IMR-90 (cell line): ENCODE measurements around the gene SCAMP4. TPM values are rescaled to one million over a fixed set of nuclear protein-coding genes. Genes with fewer than 3 reads are reported as not detected.

Experiments
- ATAC-seq: fragments of 200-7000 bp; cut with Tn5 transposase; 2 replicates; pipeline ENCODE4 v1.9.1; 2020; ENCODE audit warnings: low read depth, mild to moderate bottlenecking, moderate library complexity
- BruUV-seq: library from RNA; stranded (reverse); fragments of 400-500 nt; replicated peaks from 2 replicates; lab custom pipeline; 2021; lab: Mats Ljungman, UMichigan
- CTCF ChIA-PET: fragments of 300-600 bp; formaldehyde crosslinking; extraction: SDS; loops from one replicate; lab custom pipeline; 2021; ENCODE audit warnings: antibody characterized with exemption; lab: Yijun Ruan, JAX
- POLR2A ChIA-PET: fragments of 300-600 bp; sonication (Branson Sonifier 250); formaldehyde crosslinking; loops from one replicate; lab custom pipeline; 2022; ENCODE audit warnings: antibody characterized with exemption; ENCODE audit not compliant: unreplicated experiment; lab: Charles Lee
- DNase-seq: peaks from one replicate; pipeline ENCODE4 v3.0.0; 2013
- H2AFZ ChIP-seq: replicated peaks from 2 replicates; pipeline ENCODE3; 2013; ENCODE audit warnings: low read length, mild to moderate bottlenecking; ENCODE audit not compliant: poor library complexity
- H2AK5ac ChIP-seq: 2 replicates; pipeline ENCODE4 v1.6.1; 2013; ENCODE audit warnings: low read depth, low read length, inconsistent platforms
- H2AK9ac ChIP-seq: replicated peaks from 2 replicates; pipeline ENCODE3; 2013; ENCODE audit warnings: mild to moderate bottlenecking, low read depth, low read length, moderate library complexity; ENCODE audit not compliant: poor library complexity
- H2BK120ac ChIP-seq: 2 replicates; pipeline ENCODE4 v1.6.1; 2013; ENCODE audit warnings: low read depth, low read length, inconsistent platforms
- H2BK15ac ChIP-seq: 3 replicates; pipeline ENCODE4 v1.6.1; 2013; ENCODE audit warnings: low read depth, low read length, inconsistent platforms
- H2BK20ac ChIP-seq: 2 replicates; pipeline ENCODE4 v1.6.1; 2013; ENCODE audit warnings: low read depth, mild to moderate bottlenecking, inconsistent platforms, low read length, moderate library complexity
- H2BK5ac ChIP-seq: 2 replicates; pipeline ENCODE4 v1.6.1; 2013; ENCODE audit warnings: mild to moderate bottlenecking, low read depth, low read length, inconsistent platforms; ENCODE audit not compliant: poor library complexity, severe bottlenecking
- H3K14ac ChIP-seq: replicated peaks from 2 replicates; pipeline ENCODE4 v1.6.1; 2013; ENCODE audit warnings: low read depth, low read length, inconsistent platforms
- H3K18ac ChIP-seq: 2 replicates; pipeline ENCODE4 v1.6.1; 2013; ENCODE audit warnings: low read depth, low read length, control low read depth
- H3K23ac ChIP-seq: 2 replicates; pipeline ENCODE4 v1.6.1; 2013; ENCODE audit warnings: low read depth, low read length, inconsistent platforms
- H3K27ac ChIP-seq: 2 replicates; pipeline ENCODE4 v1.5.1; 2013; ENCODE audit warnings: mild to moderate bottlenecking, control low read depth, low read length; ENCODE audit not compliant: insufficient read depth
- H3K27me3 ChIP-seq: 2 replicates; pipeline ENCODE4 v1.6.1; 2013; ENCODE audit warnings: low read length; ENCODE audit not compliant: control insufficient read depth, insufficient read depth
- H3K36me3 ChIP-seq: 2 replicates; pipeline ENCODE4 v1.6.1; 2013; ENCODE audit warnings: low read length, mixed read lengths; ENCODE audit not compliant: control insufficient read depth, insufficient read depth
- H3K4ac ChIP-seq: 2 replicates; pipeline ENCODE4 v1.6.1; 2013; ENCODE audit warnings: low read depth, low read length, inconsistent platforms
- H3K4me1 ChIP-seq: 2 replicates; pipeline ENCODE4 v1.6.1; 2013; ENCODE audit warnings: low read length, mixed read lengths; ENCODE audit not compliant: control insufficient read depth, insufficient read depth
- H3K4me2 ChIP-seq: 2 replicates; pipeline ENCODE4 v1.6.1; 2013; ENCODE audit warnings: low read depth, mild to moderate bottlenecking, control low read depth, low read length, moderate library complexity
- H3K4me3 ChIP-seq: 2 replicates; pipeline ENCODE4 v1.5.1; 2013; ENCODE audit warnings: low read depth, mild to moderate bottlenecking, control low read depth, low read length, moderate library complexity; ENCODE audit not compliant: insufficient read depth
- H3K56ac ChIP-seq: 2 replicates; pipeline ENCODE4 v1.6.1; 2013; ENCODE audit warnings: low read length, inconsistent platforms; ENCODE audit not compliant: insufficient read depth; ENCODE audit errors: extremely low read depth
- H3K79me1 ChIP-seq, 2 experiments: 2 replicates each; pipeline ENCODE4 v1.6.1; 2013; ENCODE audit warnings: low read length in 2 of 2, inconsistent platforms in 1 of 2, low read depth in 1 of 2
- H3K9ac ChIP-seq: 2 replicates; pipeline ENCODE4 v1.6.1; 2013; ENCODE audit warnings: low read depth, low read length, control low read depth
- H3K9me1 ChIP-seq: 2 replicates; pipeline ENCODE4 v1.6.1; 2013; ENCODE audit warnings: low read length, inconsistent platforms; ENCODE audit not compliant: insufficient read depth
- H3K9me3 ChIP-seq: 2 replicates; pipeline ENCODE4 v1.6.1; 2013; ENCODE audit warnings: low read length; ENCODE audit not compliant: control insufficient read depth, insufficient read depth
- H4K20me1 ChIP-seq: 2 replicates; pipeline ENCODE4 v1.6.1; 2013; ENCODE audit warnings: low read length, inconsistent platforms; ENCODE audit not compliant: insufficient read depth
- H4K5ac ChIP-seq: 2 replicates; pipeline ENCODE4 v1.6.1; 2013; ENCODE audit warnings: mild to moderate bottlenecking, low read depth, low read length, control low read depth
- H4K8ac ChIP-seq, 2 experiments: 2 replicates each; pipeline ENCODE4 v1.6.1; 2013; ENCODE audit warnings: low read depth in 2 of 2, low read length in 2 of 2, control low read depth in 1 of 2, inconsistent platforms in 1 of 2
- H4K91ac ChIP-seq: 2 replicates; pipeline ENCODE4 v1.6.1; 2013; ENCODE audit warnings: low read depth, low read length, inconsistent platforms; ENCODE audit not compliant: insufficient read depth
- BHLHE40 ChIP-seq: fragments of 150-350 bp; IDR thresholded peaks from 2 replicates; pipeline ENCODE4 v1.6.1; 2016; ENCODE audit warnings: mild to moderate bottlenecking, low read depth, low read length
- CEBPB ChIP-seq: IDR thresholded peaks from 2 replicates; pipeline ENCODE4 v1.6.1; 2012; ENCODE audit warnings: low read depth, low read length, improper control_type of control experiment
- CHD1 ChIP-seq: IDR thresholded peaks from 2 replicates; pipeline ENCODE4 v1.6.1; 2012; ENCODE audit warnings: low read depth, low read length, improper control_type of control experiment
- CTCF ChIP-seq: conservative IDR thresholded peaks from 2 replicates; pipeline ENCODE4 v1.5.1; 2012; ENCODE audit warnings: mild to moderate bottlenecking, low read depth, low read length, improper control_type of control experiment
- FOS ChIP-seq: fragments of 150-350 bp; IDR thresholded peaks from 2 replicates; pipeline ENCODE4 v1.6.1; 2016; ENCODE audit warnings: low read depth, low read length
- MAFK ChIP-seq: IDR thresholded peaks from 2 replicates; pipeline ENCODE4 v1.6.1; 2012; ENCODE audit warnings: low read depth, low read length, improper control_type of control experiment
- MAZ ChIP-seq: IDR thresholded peaks from 2 replicates; pipeline ENCODE4 v1.6.1; 2012; ENCODE audit warnings: low read depth, mild to moderate bottlenecking, low read length, improper control_type of control experiment, moderate library complexity, borderline replicate concordance
- MXI1 ChIP-seq: IDR thresholded peaks from 2 replicates; pipeline ENCODE4 v1.6.1; 2012; ENCODE audit warnings: low read depth, mild to moderate bottlenecking, low read length, moderate library complexity, borderline replicate concordance
- NFE2L2 ChIP-seq: fragments of 150-350 bp; IDR thresholded peaks from 2 replicates; pipeline ENCODE4 v1.6.1; 2016; ENCODE audit warnings: low read depth, mild to moderate bottlenecking, low read length
- POLR2A ChIP-seq: IDR thresholded peaks from 2 replicates; pipeline ENCODE4 v1.6.1; 2012; ENCODE audit warnings: mild to moderate bottlenecking, low read depth, low read length
- RAD21 ChIP-seq: IDR thresholded peaks from 2 replicates; pipeline ENCODE4 v1.6.1; 2012; ENCODE audit warnings: low read length, improper control_type of control experiment
- RCOR1 ChIP-seq: IDR thresholded peaks from 2 replicates; pipeline ENCODE4 v1.6.1; 2012; ENCODE audit warnings: mild to moderate bottlenecking, low read length, improper control_type of control experiment; ENCODE audit not compliant: insufficient replicate concordance
- RFX5 ChIP-seq: IDR thresholded peaks from 2 replicates; pipeline ENCODE4 v1.8.0; 2012; ENCODE audit warnings: low read depth, mild to moderate bottlenecking, low read length, moderate library complexity
- SMC3 ChIP-seq: fragments of 150-350 bp; IDR thresholded peaks from 2 replicates; pipeline ENCODE4 v1.6.1; 2016; ENCODE audit warnings: low read depth, mild to moderate bottlenecking, antibody characterized with exemption, low read length, moderate library complexity
- USF2 ChIP-seq: fragments of 150-350 bp; IDR thresholded peaks from 2 replicates; pipeline ENCODE4 v1.6.1; 2017; ENCODE audit warnings: mild to moderate bottlenecking, antibody characterized with exemption, low read length, low read depth
- WGBS, 2 experiments: methylation state at CpG; one replicate each; pipeline versions ENCODE4 v1.1.5 to v1.1.7; 2013; ENCODE audit warnings: missing lambda C conversion rate in 2 of 2; ENCODE audit not compliant: insufficient read length in 1 of 2; ENCODE audit errors: extremely low coverage in 2 of 2; 5-methylcytosine and 5-hydroxymethylcytosine counted together
- dilution Hi-C: fragments of 300-500 bp; cut with HindIII; formaldehyde crosslinking; loops from one replicate; pipeline ENCODE4 v1.14.3; 2018; ENCODE audit warnings: low sequenced_read_pairs; ENCODE audit not compliant: unreplicated experiment
- in situ Hi-C: fragments of 300-500 bp; cut with MboI; formaldehyde crosslinking; loops from 3 replicates; pipeline ENCODE4 v1.14.3; 2019; ENCODE audit warnings: low sequenced_read_pairs, inconsistent platforms, mixed read lengths
- intact Hi-C: fragments of 100-400 bp; cut with micrococcal nuclease; formaldehyde crosslinking; loops from 2 replicates; pipeline ENCODE4 v1.10.0; 2022
- polyA plus RNA-seq, 3 experiments: library from polyadenylated mRNA; depleted of rRNA; stranded (reverse); fragments of >200 nt; gene quantifications; 2 replicates each; pipeline ENCODE4 v1.2.3, GENCODE V29; 2012; ENCODE audit warnings: low replicate concordance in 1 of 3
- total RNA-seq: library from RNA; depleted of rRNA; stranded (reverse); fragments of >200 nt; gene quantifications from 2 replicates; pipeline ENCODE4 v1.2.3, GENCODE V29; 2012
- TF ChIP-seq, protein P1 (sequence below): fragments of 150-350 bp; IDR thresholded peaks from 2 replicates; pipeline ENCODE4 v1.6.1; 2016; ENCODE audit warnings: low read depth, mild to moderate bottlenecking, low read length, moderate library complexity, borderline replicate concordance

The SCAMP4 gene
- total and polyA plus RNA-seq, 2 of the 4 experiments (the other 2 are of a cell fraction): 16.1 to 28.1 TPM

- no peak overlapping the region for H4K91ac ChIP-seq
- H2BK20ac ChIP-seq: no peak overlapping the region
- TF ChIP-seq MAZ (no peak), CEBPB (no peak), RFX5 (no peak), MXI1 (no peak), BHLHE40 (no peak), CHD1 (no peak), CTCF (no peak), USF2 (no peak), MAFK (no peak), FOS (no peak), RCOR1 (no peak), RAD21 (no peak), NFE2L2 (no peak), POLR2A (no peak), SMC3 (no peak)
- TF ChIP-seq, protein P1, sequence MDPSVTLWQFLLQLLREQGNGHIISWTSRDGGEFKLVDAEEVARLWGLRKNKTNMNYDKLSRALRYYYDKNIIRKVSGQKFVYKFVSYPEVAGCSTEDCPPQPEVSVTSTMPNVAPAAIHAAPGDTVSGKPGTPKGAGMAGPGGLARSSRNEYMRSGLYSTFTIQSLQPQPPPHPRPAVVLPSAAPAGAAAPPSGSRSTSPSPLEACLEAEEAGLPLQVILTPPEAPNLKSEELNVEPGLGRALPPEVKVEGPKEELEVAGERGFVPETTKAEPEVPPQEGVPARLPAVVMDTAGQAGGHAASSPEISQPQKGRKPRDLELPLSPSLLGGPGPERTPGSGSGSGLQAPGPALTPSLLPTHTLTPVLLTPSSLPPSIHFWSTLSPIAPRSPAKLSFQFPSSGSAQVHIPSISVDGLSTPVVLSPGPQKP: no peak
- dilution Hi-C loops (no loop called here), intact Hi-C loops (no loop called here), in situ Hi-C loops (no loop called here)
- H3K23ac ChIP-seq: no peak overlapping the region
- peaks cover 0 to 5% of the 10 kb centered on the region in 2 experiments; a peak in 1 of 4 replicates for H3K79me1 ChIP-seq
- H3K9me3 ChIP-seq: no peaks in the 10 kb centered on the region
- no peak overlapping the region for H2BK120ac ChIP-seq
- H2AFZ ChIP-seq: no peak overlapping the region
- H2AK5ac ChIP-seq: no peak overlapping the region
- no peak for DNase-seq
- no peak overlapping the region for H2BK15ac ChIP-seq
- no peak overlapping the region for H3K4me3 ChIP-seq
- H3K27ac ChIP-seq: no peak overlapping the region
- no peak overlapping the region for H3K9ac ChIP-seq
- ChIA-PET CTCF (no interaction called here), POLR2A (no interaction called here)
- no peak overlapping the region for H3K14ac ChIP-seq
- no peak overlapping the region for H3K4me2 ChIP-seq
- no peak overlapping the region for H3K4ac ChIP-seq
- H2AK9ac ChIP-seq: no peak overlapping the region
- peaks cover 65% of the 10 kb centered on the region for H3K36me3 ChIP-seq
- BruUV-seq: no TSS peak
- H3K18ac ChIP-seq: no peak overlapping the region
- H4K8ac ChIP-seq: no peak overlapping the region
- WGBS, 2 experiments: 95% methylated on average over 18 of the region's 19 CpGs; no CpG with 5 or more reads in 1 of the 2 experiments
- no peak for ATAC-seq
- no peak overlapping the region for H3K56ac ChIP-seq
- no peaks in the 10 kb centered on the region for H3K9me1 ChIP-seq
- H4K5ac ChIP-seq: no peak overlapping the region
- peaks cover 9% of the 10 kb centered on the region; the same call in 1 of the 2 replicates for H4K20me1 ChIP-seq
- no peaks in the 10 kb centered on the region for H3K27me3 ChIP-seq
- no peaks in the 10 kb centered on the region for H3K4me1 ChIP-seq
- H2BK5ac ChIP-seq: no peak overlapping the region
Observed at GRCh38 chr19:1920644-1921043, 15.4 kb downstream of the SCAMP4 start.
